22Rv1 (cell line): ENCODE data around the gene RHOBTB3.
"Not testable (repeated sequence)": the region's sequence is repeated elsewhere in the genome, so short reads cannot be mapped to it uniquely, and the experiment has no call there.

Experiments
- H3K27ac ChIP-seq: fragments of 450-650 bp; 2 replicates; pipeline ENCODE4 v1.5.1; 2017
- CTCF ChIP-seq: fragments of 450-650 bp; IDR thresholded peaks from 2 replicates; pipeline ENCODE4 v1.5.1; 2017; ENCODE audit warnings: mild to moderate bottlenecking
- ZFX ChIP-seq: fragments of 450-650 bp; IDR thresholded peaks from 2 replicates; pipeline ENCODE4 v1.6.1; 2017; ENCODE audit warnings: antibody characterized with exemption, borderline replicate concordance

RHOBTB3 gene

GRCh38 chr5:95825495-95825894 is 94.4 kb downstream of the RHOBTB3 start:
- no peak overlapping the region for H3K27ac ChIP-seq
- no peak for TF ChIP-seq CTCF
- TF ChIP-seq ZFX = no peak

- TF ChIP-seq ZFX (no peak), CTCF (no peak)
- H3K27ac ChIP-seq = no peak overlapping the region
Observed at GRCh38 chr5:95826949-95827891, 96.1 kb downstream of the RHOBTB3 start.

GRCh38 chr5:95827892-95828246 is 96.7 kb downstream of the RHOBTB3 start:
- TF ChIP-seq ZFX (no peak), CTCF (no peak)
- H3K27ac ChIP-seq = no peak overlapping the region

GRCh38 chr5:95830226-95830625 is 99.1 kb downstream of the RHOBTB3 start:
- TF ChIP-seq ZFX (no peak), CTCF (no peak)

GRCh38 chr5:95832664-95833063 is 101.5 kb downstream of the RHOBTB3 start:
- no peak for TF ChIP-seq ZFX
- TF ChIP-seq CTCF = no peak
- H3K27ac ChIP-seq = no peak overlapping the region

More at GRCh38 chr5:95830226-95830625, 99.1 kb downstream of the RHOBTB3 start:
- H3K27ac ChIP-seq = no peak overlapping the region

- no peak overlapping the region for H3K27ac ChIP-seq
- TF ChIP-seq CTCF = no peak
- TF ChIP-seq ZFX = no peak
Observed at GRCh38 chr5:95835682-95836385, 104.7 kb downstream of the RHOBTB3 start.

GRCh38 chr5:95836544-95836943 is 105.4 kb downstream of the RHOBTB3 start:
- TF ChIP-seq ZFX (no peak), CTCF (no peak)
- H3K27ac ChIP-seq = no peak overlapping the region

GRCh38 chr5:95836971-95837370 is 105.8 kb downstream of the RHOBTB3 start:
- H3K27ac ChIP-seq = not testable (repeated sequence)
